Skeletal muscle satellite cell (primary cell): ENCODE data around the gene ERAL1. TPM values are rescaled to one million over a fixed set of nuclear protein-coding genes. Genes with fewer than 3 reads are reported as not detected.
"Not testable (repeated sequence)": the region's sequence is repeated elsewhere in the genome, so short reads cannot be mapped to it uniquely, and the experiment has no call there.

Experiments
- H3K27me3 ChIP-seq: 2 replicates; pipeline ENCODE4 v1.7.0; 2013; ENCODE audit warnings: low read length; ENCODE audit not compliant: control insufficient read depth, insufficient read depth
- H3K36me3 ChIP-seq: 2 replicates; pipeline ENCODE4 v1.7.0; 2013; ENCODE audit warnings: mild to moderate bottlenecking, control low read depth, low read length; ENCODE audit not compliant: insufficient read depth
- H3K4me1 ChIP-seq: 2 replicates; pipeline ENCODE4 v1.7.0; 2013; ENCODE audit warnings: low read length; ENCODE audit not compliant: control insufficient read depth, insufficient read depth
- H3K4me2 ChIP-seq: 2 replicates; pipeline ENCODE4 v1.7.0; 2013; ENCODE audit warnings: mild to moderate bottlenecking, low read length
- H3K4me3 ChIP-seq: 2 replicates; pipeline ENCODE4 v1.7.0; 2013; ENCODE audit warnings: low read length
- H3K9ac ChIP-seq: 2 replicates; pipeline ENCODE4 v1.7.0; 2013; ENCODE audit warnings: mild to moderate bottlenecking, low read depth, low read length, moderate library complexity
- H3K9me3 ChIP-seq: replicated peaks from 2 replicates; pipeline ENCODE4 v1.7.0; 2013; ENCODE audit warnings: mild to moderate bottlenecking, control low read depth, low read length
- small RNA-seq: library from RNA; depleted of rRNA; stranded (forward); fragments of <200 nt; gene quantifications from one replicate; pipeline ENCODE3, GENCODE V24; 2012

ERAL1 gene

GRCh38 chr17:28903546-28903841 lies 48.7 kb downstream of the ERAL1 start:
- Histone ChIP-seq H3K36me3 (peaks cover 32% of the 10 kb centered on the region), H3K4me2 (peak overlapping the region; percentile 99)
- H3K9ac ChIP-seq, H3K4me3 ChIP-seq, H3K9me3 ChIP-seq, H3K4me1 ChIP-seq, H3K27me3 ChIP-seq: not testable (repeated sequence)

DNA sequence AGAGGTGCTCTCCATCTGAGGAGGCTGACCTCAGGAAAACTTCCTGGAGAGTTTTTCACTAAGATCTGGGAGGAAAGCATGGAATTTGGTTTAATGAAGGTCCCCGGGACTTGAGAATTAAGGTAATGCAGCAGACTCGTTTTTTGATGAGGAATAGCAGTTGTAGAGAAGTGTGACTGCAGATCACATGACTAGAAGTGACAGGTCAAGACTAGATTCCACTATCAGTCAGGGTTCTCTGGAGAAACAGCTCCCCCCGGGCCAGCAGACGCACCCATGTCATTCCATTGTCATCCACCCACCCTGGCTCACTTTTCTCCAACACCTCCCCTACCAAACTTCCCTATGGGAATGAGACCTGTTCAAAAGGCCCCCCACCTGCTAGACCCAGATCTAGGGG lies 50.0 kb downstream of the ERAL1 start:
- no peak overlapping the region for H3K9ac ChIP-seq
- H3K36me3 ChIP-seq = peaks cover 42% of the 10 kb centered on the region
- H3K4me2 ChIP-seq = no peak overlapping the region
- H3K4me3 ChIP-seq = no peak overlapping the region
- no peaks in the 10 kb centered on the region for H3K27me3 ChIP-seq
- no peaks in the 10 kb centered on the region for H3K9me3 ChIP-seq
- peaks cover 14% of the 10 kb centered on the region for H3K4me1 ChIP-seq

DNA sequence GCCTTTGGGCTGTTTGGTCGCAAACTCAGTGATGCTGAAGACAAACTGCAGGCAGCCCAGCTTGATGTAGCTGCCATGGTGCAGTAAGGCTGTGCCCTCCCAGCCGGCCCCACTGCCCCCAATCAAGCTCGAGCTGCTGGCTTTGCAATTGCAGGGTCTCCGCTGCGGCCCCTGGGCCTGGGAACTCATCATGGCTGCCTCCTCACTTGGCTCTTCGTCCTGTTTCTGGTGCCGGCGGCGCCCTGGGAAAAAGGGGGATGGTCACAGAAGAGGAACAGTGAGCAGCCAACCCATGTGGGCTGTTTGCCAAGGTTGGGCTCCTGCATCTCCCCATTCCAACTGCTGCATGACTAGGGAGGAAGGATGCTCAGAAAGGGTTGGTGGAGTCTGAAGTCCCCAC lies 51.5 kb downstream of the ERAL1 start:
- Histone ChIP-seq H3K9ac (no peak overlapping the region), H3K27me3 (no peaks in the 10 kb centered on the region), H3K4me3 (no peak overlapping the region), H3K36me3 (peaks cover 57% of the 10 kb centered on the region), H3K4me2 (no peak overlapping the region), H3K9me3 (no peaks in the 10 kb centered on the region), H3K4me1 (peaks cover 14% of the 10 kb centered on the region)

DNA sequence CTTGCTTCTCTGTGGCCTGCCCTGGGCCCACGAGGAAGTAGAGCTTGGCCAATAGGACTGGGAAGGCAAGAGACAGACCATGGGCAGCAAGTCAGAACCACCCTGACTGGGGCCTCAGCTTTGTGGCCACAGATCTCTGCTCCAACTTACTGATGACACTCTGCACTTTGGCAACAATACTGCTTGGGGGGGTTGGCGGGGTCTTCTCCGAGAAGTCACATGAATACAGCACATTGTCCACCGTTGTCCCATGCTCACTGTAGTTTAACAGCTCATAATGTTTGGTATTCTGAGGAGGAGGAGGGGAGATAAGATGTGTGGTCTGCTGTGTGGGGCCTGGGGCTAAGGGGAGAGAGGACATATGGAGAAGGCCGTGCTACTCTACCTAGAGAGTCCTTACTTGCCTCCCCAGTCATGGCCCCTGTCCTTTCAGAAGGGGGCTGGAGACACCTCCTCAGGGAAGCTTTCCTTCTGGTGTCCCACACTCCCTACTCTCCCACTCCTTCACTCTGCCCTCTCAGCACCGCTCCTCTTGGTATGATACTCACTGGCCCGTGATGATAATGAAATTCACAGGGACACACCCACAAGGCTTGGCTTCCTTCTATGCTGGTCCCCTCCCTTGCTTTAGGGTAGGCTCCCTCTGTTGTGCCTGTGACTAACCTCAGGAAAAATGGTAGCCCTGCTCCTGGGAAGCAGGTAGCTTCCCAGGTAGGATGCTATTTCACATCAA lies 52.1 kb downstream of the ERAL1 start:
- H3K4me2 ChIP-seq = no peak overlapping the region
- H3K4me3 ChIP-seq = no peak overlapping the region
- H3K27me3 ChIP-seq = no peaks in the 10 kb centered on the region
- H3K9me3 ChIP-seq = no peaks in the 10 kb centered on the region
- H3K4me1 ChIP-seq = peaks cover 14% of the 10 kb centered on the region
- no peak overlapping the region for H3K9ac ChIP-seq
- peaks cover 63% of the 10 kb centered on the region for H3K36me3 ChIP-seq

DNA sequence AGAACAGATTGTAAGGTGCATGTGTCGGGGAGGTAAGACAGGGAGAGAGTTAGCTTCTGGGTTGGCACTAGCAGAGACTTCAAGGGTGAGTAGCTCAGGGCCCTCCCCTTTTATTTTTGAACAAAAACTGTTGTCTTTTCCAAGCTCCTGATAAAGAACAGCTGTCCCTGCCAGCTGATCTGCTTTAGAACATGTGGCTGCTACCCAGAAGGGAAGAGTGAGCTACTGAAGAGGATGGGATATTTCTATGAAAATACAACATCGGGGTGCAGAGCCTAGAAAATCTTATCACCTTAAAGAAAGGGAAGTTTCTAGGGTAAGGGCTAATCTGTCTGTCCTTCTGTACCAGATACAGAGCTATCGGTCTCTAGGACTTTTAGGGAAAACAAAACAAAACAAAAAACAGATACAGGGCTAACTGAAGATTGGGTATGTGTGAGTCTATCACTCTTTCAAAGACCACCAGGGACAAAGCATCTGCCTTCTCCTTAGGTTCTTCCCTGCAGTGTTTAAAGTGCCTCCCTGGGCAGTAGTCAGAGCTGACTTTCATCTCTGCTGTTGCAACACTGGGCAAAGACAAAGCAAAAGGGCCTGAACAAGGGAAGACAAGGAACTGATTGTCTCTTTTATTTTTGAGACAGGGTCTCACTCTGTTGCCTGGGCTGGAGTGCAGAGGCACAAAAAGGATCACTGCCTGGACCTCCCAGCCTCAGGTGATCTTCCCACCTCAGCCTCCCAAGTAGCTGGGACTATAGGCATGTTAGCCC lies 53.1 kb downstream of the ERAL1 start:
- H3K36me3 ChIP-seq = peaks cover 73% of the 10 kb centered on the region
- peaks cover 14% of the 10 kb centered on the region for H3K4me1 ChIP-seq
- no peaks in the 10 kb centered on the region for H3K9me3 ChIP-seq
- no peak overlapping the region for H3K4me2 ChIP-seq
- no peak overlapping the region for H3K4me3 ChIP-seq
- no peak overlapping the region for H3K9ac ChIP-seq
- H3K27me3 ChIP-seq = no peaks in the 10 kb centered on the region

GRCh38 chr17:28908640-28909167 lies 53.9 kb downstream of the ERAL1 start:
- Histone ChIP-seq H3K4me1 (peaks cover 9% of the 10 kb centered on the region), H3K9me3 (no peaks in the 10 kb centered on the region), H3K4me3 (no peak overlapping the region), H3K27me3 (no peaks in the 10 kb centered on the region), H3K4me2 (no peak overlapping the region), H3K9ac (no peak overlapping the region), H3K36me3 (peaks cover 81% of the 10 kb centered on the region)

- H3K9ac ChIP-seq = no peak overlapping the region
- peaks cover 9% of the 10 kb centered on the region for H3K4me1 ChIP-seq
- H3K9me3 ChIP-seq = no peaks in the 10 kb centered on the region
- H3K27me3 ChIP-seq = no peaks in the 10 kb centered on the region
- peaks cover 92% of the 10 kb centered on the region for H3K36me3 ChIP-seq
- H3K4me3 ChIP-seq = no peak overlapping the region
- no peak overlapping the region for H3K4me2 ChIP-seq
Measured at GRCh38 chr17:28910534-28910933, 55.7 kb downstream of the ERAL1 start.

Small RNA genes within 50 kb of the gene (small RNA-seq; reads per million reads assigned to genes)
- not detected for gene RF00019
